Ovary (tissue), 9 donors: ENCODE results near the gene ST3GAL3. TPM values are rescaled to one million over a fixed set of nuclear protein-coding genes. Genes with fewer than 3 reads are reported as not detected.

ENCODE experiments used
- DNase-seq, 5 donors: peaks; one replicate each; pipeline ENCODE4 v3.0.0-alpha.2; 2019 to 2020
- H3K27ac ChIP-seq, 2 donors: fragments of 200-600 bp; one replicate each; pipeline versions ENCODE4 v1.5.1 to v1.8.0; 2019 to 2022
- H3K27me3 ChIP-seq: fragments of 200-600 bp; one replicate; pipeline ENCODE4 v1.8.0; 2022
- H3K36me3 ChIP-seq: fragments of 200-600 bp; sonication (generic); one replicate; pipeline ENCODE4 v1.5.1; 2019
- H3K4me1 ChIP-seq: one replicate; pipeline ENCODE4 v1.8.1; 2013; ENCODE audit warnings: mild to moderate bottlenecking, moderate library complexity; ENCODE audit not compliant: insufficient read depth
- H3K4me3 ChIP-seq: fragments of 200-600 bp; sonication (generic); one replicate; pipeline ENCODE4 v1.5.1; 2017
- H3K9me3 ChIP-seq, 2 donors: fragments of 200-600 bp in 1 of 2; sonication (generic) in 1 of 2; one replicate each; pipeline versions ENCODE4 v1.5.1 to v1.8.1; 2013 to 2019; ENCODE audit warnings: mild to moderate bottlenecking in 1 of 2, moderate library complexity in 1 of 2
- EP300 ChIP-seq: sonication (generic); formaldehyde crosslinking; IDR thresholded peaks from one replicate; pipeline ENCODE4 v1.6.1; 2017; ENCODE audit warnings: antibody characterized with exemption
- POLR2A ChIP-seq: fragments of 450-650 bp; IDR thresholded peaks from one replicate; pipeline ENCODE4 v1.6.1; 2017; ENCODE audit warnings: antibody characterized with exemption, mild to moderate bottlenecking, moderate library complexity
- WGBS, 3 donors: extraction: QIAGEN DNeasy Blood & Tissue Kit in 1 of 3; methylation state at CpG; one replicate each; pipeline versions ENCODE4 v1.1.5 to v1.1.7; 2013 to 2017; 5-methylcytosine and 5-hydroxymethylcytosine counted together
- intact Hi-C, 4 donors: fragments of 100-400 bp; cut with DNase I; formaldehyde crosslinking; loops; one replicate each; pipeline versions ENCODE4 v1.11.0 to v1.15.1; 2022 to 2023
- polyA plus RNA-seq, 2 donors: library from polyadenylated mRNA; stranded (reverse); fragments of 200-250 nt in 1 of 2; fragments of 350-450 nt in 1 of 2; fragmentation: Illumina TruSeq in 1 of 2; extraction: RNeasy Lipid Tissue Mini Kit (QIAGEN cat#74804) in 1 of 2; gene quantifications; one replicate each; pipeline ENCODE4 v1.2.3, GENCODE V29; 2013 to 2014
- total RNA-seq, 7 donors: library from RNA; depleted of rRNA in 2 of 7; stranded (reverse); fragments of >200 nt in 2 of 7; fragmentation: NEBNext Ultra II Directional in 3 of 7; extraction: Animal tissue kit (Norgen Biotek cat#: 25700) in 3 of 7; gene quantifications; one replicate each; pipeline versions ENCODE4 v1.1.0 to v1.2.4, GENCODE V29; 2016 to 2023
- TF ChIP-seq, protein P1 (sequence below), 3 donors: fragments of 450-650 bp in 2 of 3; fragments of 200-600 bp in 1 of 3; IDR thresholded peaks; one replicate each; pipeline versions ENCODE4 v1.5.1 to v1.8.0; 2016 to 2022; ENCODE audit warnings: antibody characterized with exemption in 3 of 3, mild to moderate bottlenecking in 1 of 3
- donor health status: DM: no; HTN: no; CAD: no; lungs with moderate emphysema.
- donor health status: DM: no; HTN: no; CAD: no.
- donor health status: Bipolar disorder and iron deficiency.
- donor health status: DM: yes; HTN: yes; CAD: no.
- donor health status: DM: no; HTN: no; CAD: no.
- donor health status: DM: yes; HTN: yes; CAD: no.

ST3GAL3 gene
- total and polyA plus RNA-seq, 9 donors = 11.4 to 43.3 (median 27.1) TPM

DNA sequence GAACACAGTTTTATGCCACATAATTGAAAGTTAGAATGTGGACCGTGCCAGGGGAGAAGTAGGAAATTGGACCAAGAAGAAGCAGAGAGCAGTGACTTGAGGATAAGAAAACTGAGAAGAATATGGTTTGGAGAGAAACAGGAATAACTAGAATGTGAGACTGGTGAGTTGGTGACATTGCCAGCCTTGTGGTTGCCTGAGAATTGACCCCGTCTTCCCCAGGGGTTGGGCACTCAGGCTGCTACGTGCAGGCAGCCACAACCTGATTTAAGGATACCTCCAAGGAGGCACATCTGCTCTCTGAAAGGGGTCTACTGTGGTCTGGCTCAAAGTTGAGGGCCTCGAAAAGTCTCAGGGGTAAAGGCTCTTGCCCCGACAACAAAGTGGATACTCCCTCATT is 114.1 kb downstream of the ST3GAL3 start:
- no peak for DNase-seq
- Histone ChIP-seq H3K9me3 (peaks cover 0 to 5% of the 10 kb centered on the region in 2 donors), H3K4me3 (no peak overlapping the region), H3K27ac (no peak overlapping the region), H3K36me3 (no peaks in the 10 kb centered on the region), H3K27me3 (no peaks in the 10 kb centered on the region), H3K4me1 (peaks cover 6% of the 10 kb centered on the region)
- 88 to 89% (median 88%) methylated on average over 5 of the region's 5 CpGs for WGBS, 3 donors
- intact Hi-C loops = no loop called here
- no peak for TF ChIP-seq EP300
- TF ChIP-seq, protein P1, sequence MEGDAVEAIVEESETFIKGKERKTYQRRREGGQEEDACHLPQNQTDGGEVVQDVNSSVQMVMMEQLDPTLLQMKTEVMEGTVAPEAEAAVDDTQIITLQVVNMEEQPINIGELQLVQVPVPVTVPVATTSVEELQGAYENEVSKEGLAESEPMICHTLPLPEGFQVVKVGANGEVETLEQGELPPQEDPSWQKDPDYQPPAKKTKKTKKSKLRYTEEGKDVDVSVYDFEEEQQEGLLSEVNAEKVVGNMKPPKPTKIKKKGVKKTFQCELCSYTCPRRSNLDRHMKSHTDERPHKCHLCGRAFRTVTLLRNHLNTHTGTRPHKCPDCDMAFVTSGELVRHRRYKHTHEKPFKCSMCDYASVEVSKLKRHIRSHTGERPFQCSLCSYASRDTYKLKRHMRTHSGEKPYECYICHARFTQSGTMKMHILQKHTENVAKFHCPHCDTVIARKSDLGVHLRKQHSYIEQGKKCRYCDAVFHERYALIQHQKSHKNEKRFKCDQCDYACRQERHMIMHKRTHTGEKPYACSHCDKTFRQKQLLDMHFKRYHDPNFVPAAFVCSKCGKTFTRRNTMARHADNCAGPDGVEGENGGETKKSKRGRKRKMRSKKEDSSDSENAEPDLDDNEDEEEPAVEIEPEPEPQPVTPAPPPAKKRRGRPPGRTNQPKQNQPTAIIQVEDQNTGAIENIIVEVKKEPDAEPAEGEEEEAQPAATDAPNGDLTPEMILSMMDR (IDR thresholded peaks at IDR 0.05) = no peak
- no peak for TF ChIP-seq POLR2A

- Histone ChIP-seq H3K27me3 (no peaks in the 10 kb centered on the region), H3K27ac (no peak overlapping the region), H3K36me3 (no peaks in the 10 kb centered on the region), H3K4me3 (no peak overlapping the region), H3K9me3 (peaks cover 0 to 5% of the 10 kb centered on the region in 2 donors), H3K4me1 (peaks cover 6% of the 10 kb centered on the region)
- TF ChIP-seq, protein P1 (IDR thresholded peaks at IDR 0.05) = no peak
- TF ChIP-seq EP300 (no peak), POLR2A (no peak)
- intact Hi-C loops = no loop called here
- 11 to 18% (median 13%) methylated on average over 3 of the region's 3 CpGs for WGBS, 3 donors
- DNase-seq = no peak
Observed at GRCh38 chr1:43822040-43822690, 114.8 kb downstream of the ST3GAL3 start.

GRCh38 chr1:43824795-43825194 is 117.5 kb downstream of the ST3GAL3 start:
- intact Hi-C loops = no loop called here
- WGBS, 3 donors = 95 to 100% (median 96%) methylated on average over 1 of the region's 1 CpG
- no peak for TF ChIP-seq POLR2A
- TF ChIP-seq, protein P1 (IDR thresholded peaks at IDR 0.05) = no peak
- Histone ChIP-seq H3K9me3 (no peaks in the 10 kb centered on the region), H3K27ac (no peak overlapping the region), H3K27me3 (no peaks in the 10 kb centered on the region), H3K36me3 (no peaks in the 10 kb centered on the region), H3K4me1 (peaks cover 6% of the 10 kb centered on the region), H3K4me3 (no peak overlapping the region)
- no peak for DNase-seq

DNA sequence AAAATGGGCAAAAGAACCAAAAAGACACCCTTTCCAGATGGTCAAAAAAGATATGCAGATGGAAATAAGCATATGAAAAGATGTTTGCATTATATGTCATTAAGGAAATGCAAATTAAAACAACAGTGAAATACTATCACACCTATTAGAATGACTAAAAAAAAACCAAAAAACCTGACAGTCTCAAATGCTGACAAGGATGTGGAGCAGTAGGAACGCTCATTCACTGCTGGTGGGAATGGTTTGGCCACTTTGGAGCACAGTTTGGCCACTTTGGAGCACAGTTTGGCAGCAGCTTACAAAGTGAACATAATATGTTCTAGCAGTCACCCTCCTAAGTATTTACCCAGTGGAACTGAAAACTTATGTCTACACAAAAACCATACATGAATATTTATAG is 121.2 kb downstream of the ST3GAL3 start:
- 96 to 97% (median 97%) methylated on average over 1 of the region's 1 CpG for WGBS, 3 donors
- Histone ChIP-seq H3K4me3 (no peak overlapping the region), H3K4me1 (peaks cover 2% of the 10 kb centered on the region), H3K27ac (no peak overlapping the region), H3K36me3 (no peaks in the 10 kb centered on the region), H3K27me3 (no peaks in the 10 kb centered on the region), H3K9me3 (no peaks in the 10 kb centered on the region)
- intact Hi-C loops = no loop called here
- no peak for TF ChIP-seq POLR2A
- no peak for TF ChIP-seq EP300
- TF ChIP-seq, protein P1 (IDR thresholded peaks at IDR 0.05) = no peak
- DNase-seq = no peak
